H1 (cell line): Measurements from ENCODE around the gene MYBPC2.

ENCODE experiments used
- POLR2AphosphoS5 ChIP-seq: IDR thresholded peaks from 2 replicates; pipeline ENCODE4 v1.6.1; 2011; ENCODE audit warnings: low read depth, low read length
- ZNF274 ChIP-seq: IDR thresholded peaks from 2 replicates; pipeline ENCODE4 v1.7.0; 2012; ENCODE audit warnings: low read length, borderline replicate concordance; ENCODE audit errors: extremely low read depth
- TF ChIP-seq, protein P1 (sequence below): IDR thresholded peaks from 2 replicates; pipeline ENCODE4 v1.6.1; 2011; ENCODE audit warnings: low read length, improper control_type of control experiment

DNA sequence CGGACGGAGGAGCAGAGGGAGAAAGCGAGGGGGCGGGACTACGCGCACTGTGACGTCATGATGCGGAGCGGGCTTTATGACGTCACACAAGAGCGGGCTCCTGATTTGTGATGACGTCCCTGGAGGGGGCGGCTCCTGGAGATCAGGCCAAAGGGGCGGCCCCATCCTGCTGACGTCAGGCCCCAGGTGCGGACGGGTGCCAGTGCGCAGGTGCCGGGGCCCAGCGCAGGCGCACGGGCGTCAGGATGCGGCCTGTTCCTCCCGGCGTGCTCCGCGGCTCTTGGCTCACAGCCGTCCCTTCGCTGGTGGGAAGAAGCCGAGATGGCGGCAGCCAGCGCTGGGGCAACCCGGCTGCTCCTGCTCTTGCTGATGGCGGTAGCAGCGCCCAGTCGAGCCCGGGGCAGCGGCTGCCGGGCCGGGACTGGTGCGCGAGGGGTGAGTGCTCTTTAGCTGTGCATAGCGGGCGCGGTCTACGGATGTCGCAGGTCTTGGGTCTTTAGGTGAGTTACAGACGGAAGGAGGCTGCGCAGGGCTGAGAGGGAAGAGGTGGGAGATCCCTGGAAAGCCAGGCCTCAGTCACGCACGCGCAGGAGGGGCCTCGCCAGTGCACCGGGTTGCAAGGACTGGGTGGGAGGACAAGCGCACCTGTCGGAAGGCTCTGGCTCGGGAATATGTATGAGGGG lies 43.7 kb downstream of the MYBPC2 start, which contains the start of the genes EMC10 and GARIN5A:
- TF ChIP-seq, protein P1, sequence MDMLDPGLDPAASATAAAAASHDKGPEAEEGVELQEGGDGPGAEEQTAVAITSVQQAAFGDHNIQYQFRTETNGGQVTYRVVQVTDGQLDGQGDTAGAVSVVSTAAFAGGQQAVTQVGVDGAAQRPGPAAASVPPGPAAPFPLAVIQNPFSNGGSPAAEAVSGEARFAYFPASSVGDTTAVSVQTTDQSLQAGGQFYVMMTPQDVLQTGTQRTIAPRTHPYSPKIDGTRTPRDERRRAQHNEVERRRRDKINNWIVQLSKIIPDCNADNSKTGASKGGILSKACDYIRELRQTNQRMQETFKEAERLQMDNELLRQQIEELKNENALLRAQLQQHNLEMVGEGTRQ, result no peak
- TF ChIP-seq ZNF274 (no peak), POLR2AphosphoS5 (peak; percentile 86)
